CD14-positive monocyte (primary cell): ENCODE measurements around the gene MAML1. TPM values are rescaled to one million over a fixed set of nuclear protein-coding genes. Genes with fewer than 3 reads are reported as not detected.

ENCODE experiments used
- DNase-seq, 3 donors: peaks; one replicate each; pipeline ENCODE4 v3.0.0-alpha.2; 2011 to 2022
- H2AFZ ChIP-seq: 2 replicates; pipeline ENCODE4 v1.6.0; 2012; ENCODE audit warnings: mild to moderate bottlenecking, low read depth, low read length, inconsistent platforms; ENCODE audit not compliant: insufficient read depth, poor library complexity, severe bottlenecking
- H3K27ac ChIP-seq, 2 donors: 1 replicate in 1 of 2; 2 replicates in 1 of 2; pipeline ENCODE4 v1.5.1; 2012 to 2013; ENCODE audit warnings: low read length in 2 of 2, control low read depth in 1 of 2, inconsistent platforms in 1 of 2, low read depth in 1 of 2, mild to moderate bottlenecking in 1 of 2
- H3K27me3 ChIP-seq, 2 donors: one replicate each; pipeline versions ENCODE4 v1.6.0 to v1.6.1; 2011 to 2013; ENCODE audit warnings: low read length in 2 of 2; ENCODE audit not compliant: control insufficient read depth in 2 of 2, insufficient read depth in 2 of 2
- H3K36me3 ChIP-seq, 2 donors: replicated peaks in 1 of 2; 1 replicate in 1 of 2; 2 replicates in 1 of 2; pipeline versions ENCODE4 v1.5.1 to v1.6.1; 2012 to 2013; ENCODE audit warnings: low read length in 2 of 2, control low read depth in 1 of 2, inconsistent platforms in 1 of 2, mild to moderate bottlenecking in 1 of 2; ENCODE audit not compliant: insufficient read depth in 2 of 2, control insufficient read depth in 1 of 2
- H3K4me1 ChIP-seq, 2 donors: 1 replicate in 1 of 2; 2 replicates in 1 of 2; pipeline versions ENCODE4 v1.5.1 to v1.6.1; 2012 to 2013; ENCODE audit warnings: low read length in 2 of 2, control low read depth in 1 of 2, inconsistent platforms in 1 of 2, mild to moderate bottlenecking in 1 of 2, moderate library complexity in 1 of 2; ENCODE audit not compliant: insufficient read depth in 2 of 2, control insufficient read depth in 1 of 2
- H3K4me2 ChIP-seq: replicated peaks from 2 replicates; pipeline ENCODE3; 2012; ENCODE audit warnings: low read length, moderate library complexity, mild to moderate bottlenecking; ENCODE audit not compliant: poor library complexity, severe bottlenecking; ENCODE audit errors: extremely low read depth
- H3K4me3 ChIP-seq, 3 experiments: fragments of 200-600 bp in 1 of 3; sonication (generic) in 1 of 3; replicated peaks in 1 of 3; 1 replicate in 2 of 3; 2 replicates in 1 of 3; pipeline ENCODE4 v1.5.1; 2011 to 2013; ENCODE audit warnings: low read length in 3 of 3, mild to moderate bottlenecking in 3 of 3, control low read depth in 2 of 3, low read depth in 2 of 3, inconsistent platforms in 1 of 3, moderate library complexity in 1 of 3
- H3K79me2 ChIP-seq: 2 replicates; pipeline ENCODE4 v1.6.0; 2012; ENCODE audit warnings: mild to moderate bottlenecking, control low read depth, inconsistent platforms, low read length, moderate library complexity; ENCODE audit not compliant: insufficient read depth
- H3K9ac ChIP-seq: 2 replicates; pipeline ENCODE4 v1.6.0; 2017; ENCODE audit warnings: low read length, mild to moderate bottlenecking; ENCODE audit not compliant: insufficient read depth, poor library complexity, severe bottlenecking
- H3K9me3 ChIP-seq, 2 donors: replicated peaks in 1 of 2; 1 replicate in 1 of 2; 2 replicates in 1 of 2; pipeline versions ENCODE4 v1.5.1 to v1.6.1; 2012 to 2013; ENCODE audit warnings: low read length in 2 of 2, control low read depth in 1 of 2; ENCODE audit not compliant: control insufficient read depth in 1 of 2, insufficient read depth in 1 of 2
- H4K20me1 ChIP-seq: 2 replicates; pipeline ENCODE4 v1.6.0; 2012; ENCODE audit warnings: mild to moderate bottlenecking, low read length, control low read depth, moderate library complexity; ENCODE audit not compliant: insufficient read depth
- H3K27ac Mint-ChIP-seq, 7 donors: one replicate each; pipeline ENCODE4 v1.8.0; 2020; ENCODE audit warnings: mild to moderate bottlenecking in 7 of 7, mixed read lengths in 7 of 7, moderate library complexity in 6 of 7, inconsistent platforms in 2 of 7
- H3K27me3 Mint-ChIP-seq, 3 donors: one replicate each; pipeline ENCODE4 v1.8.0; 2021 to 2022; ENCODE audit warnings: low read depth in 3 of 3, mild to moderate bottlenecking in 3 of 3, mixed read lengths in 3 of 3, moderate library complexity in 3 of 3, inconsistent platforms in 1 of 3
- H3K36me3 Mint-ChIP-seq, 2 donors: one replicate each; pipeline ENCODE4 v1.8.0; 2020; ENCODE audit warnings: mixed read lengths in 2 of 2, inconsistent platforms in 1 of 2, mild to moderate bottlenecking in 1 of 2
- H3K4me1 Mint-ChIP-seq: one replicate; pipeline ENCODE4 v1.8.0; 2020; ENCODE audit warnings: mild to moderate bottlenecking, mixed read lengths
- H3K4me3 Mint-ChIP-seq, 2 donors: one replicate each; pipeline ENCODE4 v1.8.0; 2020; ENCODE audit warnings: mild to moderate bottlenecking in 2 of 2, mixed read lengths in 2 of 2, moderate library complexity in 1 of 2
- H3K9me3 Mint-ChIP-seq, 7 donors: one replicate each; pipeline ENCODE4 v1.8.0; 2020 to 2022; ENCODE audit warnings: mixed read lengths in 7 of 7, mild to moderate bottlenecking in 6 of 7, moderate library complexity in 6 of 7, inconsistent platforms in 2 of 7
- CTCF ChIP-seq: fragments of 200-600 bp; IDR thresholded peaks from one replicate; pipeline ENCODE4 v1.8.0; 2022; ENCODE audit warnings: antibody characterized with exemption, mild to moderate bottlenecking
- WGBS: methylation state at CpG from one replicate; pipeline ENCODE4 v1.1.5; 2013; ENCODE audit warnings: missing lambda C conversion rate; ENCODE audit not compliant: insufficient coverage; 5-methylcytosine and 5-hydroxymethylcytosine counted together
- intact Hi-C, 2 donors: fragments of 100-400 bp; cut with micrococcal nuclease; formaldehyde crosslinking; loops; one replicate each; pipeline versions ENCODE4 v1.15.0 to v1.15.1; 2023
- polyA plus RNA-seq, 3 donors: library from polyadenylated mRNA; depleted of rRNA in 1 of 3; unstranded in 2 of 3; stranded (reverse) in 1 of 3; fragments of 300-500 nt in 2 of 3; fragments of >200 nt in 1 of 3; fragmentation: Illumina TruSeq in 2 of 3; gene quantifications; 1 replicate in 2 of 3; 2 replicates in 1 of 3; pipeline ENCODE4 v1.2.3, GENCODE V29; 2012 to 2021

The MAML1 gene
- polyA plus RNA-seq, 3 donors: 2.2 to 11.0 (median 2.7) TPM

GRCh38 chr5:179801304-179802206 is 68.9 kb downstream of the MAML1 start:
- Histone ChIP-seq H4K20me1 (peaks cover 88% of the 10 kb centered on the region), H3K27ac (no peak overlapping the region), H3K4me3 (no peak overlapping the region), H3K9ac (no peak overlapping the region), H3K27me3 (no peaks in the 10 kb centered on the region), H3K4me2 (no peak overlapping the region), H3K36me3 (peaks cover 38 to 47% of the 10 kb centered on the region in 2 donors), H3K4me1 (peaks cover 39 to 48% of the 10 kb centered on the region in 2 donors), H3K79me2 (peaks cover 43% of the 10 kb centered on the region), H3K9me3 (no peaks in the 10 kb centered on the region), H2AFZ (no peak overlapping the region)
- Mint-ChIP-seq H3K4me3 (peak overlapping the region in 1 of 2 donors; percentile 62), H3K4me1 (peaks cover 39% of the 10 kb centered on the region), H3K9me3 (no peaks in the 10 kb centered on the region), H3K27me3 (peaks cover 0 to 2% (median 2%) of the 10 kb centered on the region in 3 donors), H3K36me3 (peaks cover 44 to 45% of the 10 kb centered on the region in 2 donors), H3K27ac (peak overlapping the region in 2 of 7 donors; percentile 46 to 76)
- 64% methylated on average over 55 of the region's 67 CpGs for WGBS
- peak; percentile 92 for TF ChIP-seq CTCF
- DNase-seq: peak; percentile 73 to 81 (median 79)
- intact Hi-C loops: loop anchor here (5.0 kb wide), 2 partner anchors 36 to 106 kb away; partner anchors contain the start of gene TBC1D9B (in 1 of the 2)

GRCh38 chr5:179802207-179802883 is 69.7 kb downstream of the MAML1 start:
- H3K27ac Mint-ChIP-seq: peak overlapping the region in 3 of 7 donors; percentile 19 to 56 (median 46)
- no peak for TF ChIP-seq CTCF

More at GRCh38 chr5:179802207-179802883, 69.7 kb downstream of the MAML1 start:
- Histone ChIP-seq H3K79me2 (peaks cover 43% of the 10 kb centered on the region), H2AFZ (no peak overlapping the region), H3K9ac (no peak overlapping the region), H3K4me2 (no peak overlapping the region), H3K27ac (no peak overlapping the region), H3K4me1 (peaks cover 35 to 45% of the 10 kb centered on the region in 2 donors), H4K20me1 (peaks cover 80% of the 10 kb centered on the region), H3K9me3 (no peaks in the 10 kb centered on the region), H3K4me3 (no peak overlapping the region), H3K36me3 (peaks cover 36 to 40% of the 10 kb centered on the region in 2 donors), H3K27me3 (no peaks in the 10 kb centered on the region)
- Mint-ChIP-seq H3K4me3 (no peak overlapping the region), H3K4me1 (peaks cover 34% of the 10 kb centered on the region), H3K27me3 (peaks cover 0 to 2% (median 0%) of the 10 kb centered on the region in 3 donors), H3K36me3 (peaks cover 37 to 45% of the 10 kb centered on the region in 2 donors), H3K9me3 (no peaks in the 10 kb centered on the region)
- 95% methylated on average over 19 of the region's 19 CpGs for WGBS
- intact Hi-C loops: loop anchor here (5.0 kb wide), 2 partner anchors 35 to 105 kb away; partner anchors contain the start of gene TBC1D9B (in 1 of the 2)
- DNase-seq: no peak
